HFFc6 (cell line): ENCODE measurements around the gene UPK1A. TPM values are rescaled to one million over a fixed set of nuclear protein-coding genes. Genes with fewer than 3 reads are reported as not detected.
A peak's percentile ranks its signal among the peaks of the same experiment; 100 is the strongest.
"Not testable (repeated sequence)": the region's sequence is repeated elsewhere in the genome, so short reads cannot be mapped to it uniquely, and the experiment has no call there.

Experiments
- DNase-seq: peaks from one replicate; pipeline ENCODE4 v3.0.0-alpha.2; 2018
- H3K27ac Mint-ChIP-seq: 2 replicates; pipeline ENCODE4 v1.8.0; 2020; ENCODE audit warnings: mild to moderate bottlenecking, mixed read lengths
- H3K27me3 Mint-ChIP-seq: 2 replicates; pipeline ENCODE4 v1.8.0; 2021; ENCODE audit warnings: mild to moderate bottlenecking, moderate library complexity, mixed read lengths; ENCODE audit not compliant: insufficient read depth
- H3K36me3 Mint-ChIP-seq: 2 replicates; pipeline ENCODE4 v1.8.0; 2021; ENCODE audit warnings: low read depth, mixed read lengths
- H3K4me1 Mint-ChIP-seq: 2 replicates; pipeline ENCODE4 v1.8.0; 2020; ENCODE audit warnings: low read depth, mixed read lengths
- H3K4me3 Mint-ChIP-seq: 2 replicates; pipeline ENCODE4 v1.8.0; 2020; ENCODE audit warnings: mild to moderate bottlenecking, moderate library complexity, mixed read lengths
- H3K9me3 Mint-ChIP-seq: 2 replicates; pipeline ENCODE4 v1.8.0; 2020; ENCODE audit warnings: mild to moderate bottlenecking, mixed read lengths
- CTCF ChIP-seq: fragments of 200-600 bp; sonication (generic); IDR thresholded peaks from 2 replicates; pipeline ENCODE4 v1.5.0; 2021; ENCODE audit warnings: antibody characterized with exemption, mild to moderate bottlenecking
- total RNA-seq, 6 experiments: library from RNA; stranded (reverse); fragmentation: NEBNext Ultra II Directional; extraction: Animal tissue kit (Norgen Biotek cat#: 25700); gene quantifications; 2 replicates in 1 of 6; 3 replicates in 5 of 6; pipeline ENCODE4 v1.2.3, GENCODE V29; 2021

The UPK1A gene
- total RNA-seq, 6 experiments from 2014 or later = 0.18 TPM; not detected in 5

GRCh38 chr19:35673121-35673804 is 6.9 kb downstream of the UPK1A start:
- DNase-seq = peak; percentile 75
- Mint-ChIP-seq H3K9me3 (no peaks in the 10 kb centered on the region), H3K4me1 (peaks cover 8% of the 10 kb centered on the region), H3K27ac (peak overlapping the region; percentile 72), H3K36me3 (no peaks in the 10 kb centered on the region), H3K27me3 (peaks cover 26% of the 10 kb centered on the region), H3K4me3 (peak overlapping the region; percentile 85)
- no peak for TF ChIP-seq CTCF

- TF ChIP-seq CTCF = no peak
- H3K9me3 Mint-ChIP-seq = no peaks in the 10 kb centered on the region
- peaks cover 25% of the 10 kb centered on the region for H3K27me3 Mint-ChIP-seq
- peaks cover 8% of the 10 kb centered on the region for H3K4me1 Mint-ChIP-seq
- no peak overlapping the region for H3K27ac Mint-ChIP-seq
- no peak overlapping the region for H3K4me3 Mint-ChIP-seq
- H3K36me3 Mint-ChIP-seq = no peaks in the 10 kb centered on the region
- DNase-seq = no peak
These were observed 9.3 kb downstream of the UPK1A start for GRCh38 chr19:35675589-35676140.

GRCh38 chr19:35689836-35690235 is 23.5 kb downstream of the UPK1A start:
- 0 out of 2 replicates have a peak, but pooled peaks have one; percentile 4 for TF ChIP-seq CTCF
- peaks cover 12% of the 10 kb centered on the region for H3K27me3 Mint-ChIP-seq
- no peak overlapping the region for H3K27ac Mint-ChIP-seq
- no peaks in the 10 kb centered on the region for H3K9me3 Mint-ChIP-seq
- DNase-seq = no peak
- H3K4me1 Mint-ChIP-seq = no peaks in the 10 kb centered on the region
- H3K36me3 Mint-ChIP-seq = no peaks in the 10 kb centered on the region
- no peak overlapping the region for H3K4me3 Mint-ChIP-seq

- H3K4me1 Mint-ChIP-seq, H3K27me3 Mint-ChIP-seq, H3K9me3 Mint-ChIP-seq, DNase-seq, H3K36me3 Mint-ChIP-seq, H3K4me3 Mint-ChIP-seq, H3K27ac Mint-ChIP-seq: not testable (repeated sequence)
These were observed 24.8 kb downstream of the UPK1A start for GRCh38 chr19:35691106-35691505.

- Mint-ChIP-seq H3K27ac (no peak overlapping the region), H3K4me1 (no peaks in the 10 kb centered on the region), H3K27me3 (peaks cover 6% of the 10 kb centered on the region), H3K36me3 (no peaks in the 10 kb centered on the region), H3K4me3 (no peak overlapping the region), H3K9me3 (no peaks in the 10 kb centered on the region)
- no peak for DNase-seq
- TF ChIP-seq CTCF = no peak
These were observed 25.7 kb downstream of the UPK1A start for GRCh38 chr19:35692010-35692409.

GRCh38 chr19:35693422-35693821 is 27.1 kb downstream of the UPK1A start:
- Mint-ChIP-seq H3K4me3 (no peak overlapping the region), H3K4me1 (no peaks in the 10 kb centered on the region)

More at GRCh38 chr19:35693422-35693821, 27.1 kb downstream of the UPK1A start:
- no peaks in the 10 kb centered on the region for H3K9me3 Mint-ChIP-seq
- H3K27me3 Mint-ChIP-seq = peaks cover 6% of the 10 kb centered on the region
- no peaks in the 10 kb centered on the region for H3K36me3 Mint-ChIP-seq
- no peak overlapping the region for H3K27ac Mint-ChIP-seq
- no peak for DNase-seq
- TF ChIP-seq CTCF = no peak
